Hematopoietic multipotent progenitor cell treated with erythropoietin and hydrocortisone succinate and interleukin-3 and kit ligand, for 8 days (in vitro differentiated cells): ENCODE measurements around the gene BRSK2.

ENCODE experiments used
- DNase-seq: peaks from one replicate; pipeline ENCODE4 v3.0.0-alpha.2; 2015

BRSK2 gene

GRCh38 chr11:1377231-1377780, 12.4 kb upstream of the BRSK2 start:
- DNase-seq = no peak

GRCh38 chr11:1381793-1382425, 7.8 kb upstream of the BRSK2 start:
- DNase-seq = no peak

GRCh38 chr11:1382429-1382828, 7.3 kb upstream of the BRSK2 start:
- DNase-seq = no peak

GRCh38 chr11:1382831-1383607, 6.7 kb upstream of the BRSK2 start:
- no peak for DNase-seq

GRCh38 chr11:1384199-1384970, 5.3 kb upstream of the BRSK2 start:
- no peak for DNase-seq

GRCh38 chr11:1387521-1387920, 2.2 kb upstream of the BRSK2 start:
- no peak for DNase-seq

GRCh38 chr11:1387961-1388762, 1.6 kb upstream of the BRSK2 start:
- DNase-seq = no peak

- no peak for DNase-seq
Observed at GRCh38 chr11:1388763-1389102, 1.0 kb upstream of the BRSK2 start.

- peak; percentile 82 for DNase-seq
Observed at GRCh38 chr11:1389103-1389931, 417 bp upstream of the BRSK2 start.

GRCh38 chr11:1390569-1391164, 933 bp downstream of the BRSK2 start:
- no peak for DNase-seq

- no peak for DNase-seq
Observed at GRCh38 chr11:1391165-1392075, 1.7 kb downstream of the BRSK2 start.

- DNase-seq = no peak
Observed at GRCh38 chr11:1392111-1392510, 2.4 kb downstream of the BRSK2 start.

GRCh38 chr11:1392561-1392960, 2.8 kb downstream of the BRSK2 start:
- DNase-seq = no peak

- no peak for DNase-seq
Observed at GRCh38 chr11:1393038-1393710, 3.4 kb downstream of the BRSK2 start.

- no peak for DNase-seq
Observed at GRCh38 chr11:1394936-1395772, 5.4 kb downstream of the BRSK2 start.

GRCh38 chr11:1395773-1396374, 6.1 kb downstream of the BRSK2 start:
- DNase-seq = no peak

- no peak for DNase-seq
Observed at GRCh38 chr11:1396375-1396841, 6.7 kb downstream of the BRSK2 start.
